Fibroblast of lung (primary cell): ENCODE measurements around the gene CADPS.

Experiments
- EZH2 ChIP-seq: IDR thresholded peaks from 2 replicates; pipeline ENCODE4 v1.5.1; 2012; ENCODE audit warnings: low read length, control low read depth, mild to moderate bottlenecking; ENCODE audit errors: missing control alignments
- TF ChIP-seq, protein P1 (sequence below), 2 donors: IDR thresholded peaks in 1 of 2; conservative IDR thresholded peaks in 1 of 2; 1 replicate in 1 of 2; 2 replicates in 1 of 2; pipeline ENCODE4 v1.5.1; 2011 to 2012; ENCODE audit warnings: low read length in 2 of 2, control low read depth in 1 of 2, inconsistent platforms in 1 of 2, low read depth in 1 of 2, mild to moderate bottlenecking in 1 of 2

- TF ChIP-seq, protein P1, sequence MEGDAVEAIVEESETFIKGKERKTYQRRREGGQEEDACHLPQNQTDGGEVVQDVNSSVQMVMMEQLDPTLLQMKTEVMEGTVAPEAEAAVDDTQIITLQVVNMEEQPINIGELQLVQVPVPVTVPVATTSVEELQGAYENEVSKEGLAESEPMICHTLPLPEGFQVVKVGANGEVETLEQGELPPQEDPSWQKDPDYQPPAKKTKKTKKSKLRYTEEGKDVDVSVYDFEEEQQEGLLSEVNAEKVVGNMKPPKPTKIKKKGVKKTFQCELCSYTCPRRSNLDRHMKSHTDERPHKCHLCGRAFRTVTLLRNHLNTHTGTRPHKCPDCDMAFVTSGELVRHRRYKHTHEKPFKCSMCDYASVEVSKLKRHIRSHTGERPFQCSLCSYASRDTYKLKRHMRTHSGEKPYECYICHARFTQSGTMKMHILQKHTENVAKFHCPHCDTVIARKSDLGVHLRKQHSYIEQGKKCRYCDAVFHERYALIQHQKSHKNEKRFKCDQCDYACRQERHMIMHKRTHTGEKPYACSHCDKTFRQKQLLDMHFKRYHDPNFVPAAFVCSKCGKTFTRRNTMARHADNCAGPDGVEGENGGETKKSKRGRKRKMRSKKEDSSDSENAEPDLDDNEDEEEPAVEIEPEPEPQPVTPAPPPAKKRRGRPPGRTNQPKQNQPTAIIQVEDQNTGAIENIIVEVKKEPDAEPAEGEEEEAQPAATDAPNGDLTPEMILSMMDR (conservative IDR thresholded peaks at IDR 0.05 in 1 of 2, IDR thresholded peaks at IDR 0.05 in 1 of 2; ENCODE audit: low read depth in 1 of 2, low read length in 2 of 2): no peak
- no peak for TF ChIP-seq EZH2
Observed at GRCh38 chr3:62873451-62873760, 1.8 kb downstream of the CADPS start.
